Mesothelial cell of epicardium (in vitro differentiated cells): ENCODE data around the gene SPECC1L. TPM values are rescaled to one million over a fixed set of nuclear protein-coding genes. Genes with fewer than 3 reads are reported as not detected.

Source experiments
- DNase-seq, 2 experiments: peaks; one replicate each; pipeline ENCODE4 v3.0.0; 2021; ENCODE audit warnings: low spot score in 2 of 2; ENCODE audit not compliant: unreplicated experiment in 2 of 2
- H3K27ac Mint-ChIP-seq: 2 replicates; pipeline ENCODE4 v1.8.0; 2021; ENCODE audit warnings: mixed read lengths
- H3K27me3 Mint-ChIP-seq: 2 replicates; pipeline ENCODE4 v1.8.0; 2021; ENCODE audit warnings: low read depth, mixed read lengths
- H3K36me3 Mint-ChIP-seq: 2 replicates; pipeline ENCODE4 v1.8.0; 2021; ENCODE audit warnings: mixed read lengths
- H3K4me1 Mint-ChIP-seq: 2 replicates; pipeline ENCODE4 v1.8.0; 2021; ENCODE audit warnings: mixed read lengths
- H3K4me3 Mint-ChIP-seq: 2 replicates; pipeline ENCODE4 v1.8.0; 2021; ENCODE audit warnings: mild to moderate bottlenecking, moderate library complexity, mixed read lengths
- H3K9me3 Mint-ChIP-seq: 2 replicates; pipeline ENCODE4 v1.8.0; 2021; ENCODE audit warnings: mixed read lengths
- total RNA-seq: library from RNA; stranded (reverse); gene quantifications from 3 replicates; pipeline ENCODE4 v1.2.1, GENCODE V29; 2021
- TF ChIP-seq, protein P1 (sequence below): fragments of 200-600 bp; sonication (generic); IDR thresholded peaks from one replicate; pipeline ENCODE4 v1.5.0; 2021; ENCODE audit warnings: antibody characterized with exemption; ENCODE audit not compliant: unreplicated experiment

The SPECC1L gene
- total RNA-seq, 1 donor from 2014 or later, result 88.0 TPM

DNA sequence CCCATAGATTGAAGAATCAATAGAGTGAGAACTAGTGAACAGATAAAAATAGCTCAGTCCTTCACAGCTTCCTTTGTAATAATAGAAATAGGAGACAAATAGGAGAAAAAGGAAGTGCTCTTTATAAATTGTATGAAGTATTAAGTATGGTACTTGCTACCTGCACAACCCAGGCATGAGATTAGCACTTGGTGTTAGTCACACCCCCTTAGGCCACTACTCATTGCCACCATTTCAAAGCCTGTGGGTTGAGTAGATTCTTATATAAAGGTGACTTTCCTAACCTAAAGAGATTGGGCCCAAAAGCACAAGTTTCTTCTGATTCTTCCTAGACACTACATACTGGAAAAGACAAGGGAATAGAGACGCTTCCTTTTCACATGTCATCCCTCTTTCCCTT is 119.0 kb downstream of the SPECC1L start:
- Mint-ChIP-seq H3K27ac (no peak overlapping the region), H3K9me3 (no peaks in the 10 kb centered on the region), H3K36me3 (peaks cover 12% of the 10 kb centered on the region), H3K4me1 (peaks cover 43% of the 10 kb centered on the region), H3K27me3 (no peaks in the 10 kb centered on the region), H3K4me3 (no peak overlapping the region)
- TF ChIP-seq, protein P1, sequence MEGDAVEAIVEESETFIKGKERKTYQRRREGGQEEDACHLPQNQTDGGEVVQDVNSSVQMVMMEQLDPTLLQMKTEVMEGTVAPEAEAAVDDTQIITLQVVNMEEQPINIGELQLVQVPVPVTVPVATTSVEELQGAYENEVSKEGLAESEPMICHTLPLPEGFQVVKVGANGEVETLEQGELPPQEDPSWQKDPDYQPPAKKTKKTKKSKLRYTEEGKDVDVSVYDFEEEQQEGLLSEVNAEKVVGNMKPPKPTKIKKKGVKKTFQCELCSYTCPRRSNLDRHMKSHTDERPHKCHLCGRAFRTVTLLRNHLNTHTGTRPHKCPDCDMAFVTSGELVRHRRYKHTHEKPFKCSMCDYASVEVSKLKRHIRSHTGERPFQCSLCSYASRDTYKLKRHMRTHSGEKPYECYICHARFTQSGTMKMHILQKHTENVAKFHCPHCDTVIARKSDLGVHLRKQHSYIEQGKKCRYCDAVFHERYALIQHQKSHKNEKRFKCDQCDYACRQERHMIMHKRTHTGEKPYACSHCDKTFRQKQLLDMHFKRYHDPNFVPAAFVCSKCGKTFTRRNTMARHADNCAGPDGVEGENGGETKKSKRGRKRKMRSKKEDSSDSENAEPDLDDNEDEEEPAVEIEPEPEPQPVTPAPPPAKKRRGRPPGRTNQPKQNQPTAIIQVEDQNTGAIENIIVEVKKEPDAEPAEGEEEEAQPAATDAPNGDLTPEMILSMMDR, result no peak
- no peak for DNase-seq

DNA sequence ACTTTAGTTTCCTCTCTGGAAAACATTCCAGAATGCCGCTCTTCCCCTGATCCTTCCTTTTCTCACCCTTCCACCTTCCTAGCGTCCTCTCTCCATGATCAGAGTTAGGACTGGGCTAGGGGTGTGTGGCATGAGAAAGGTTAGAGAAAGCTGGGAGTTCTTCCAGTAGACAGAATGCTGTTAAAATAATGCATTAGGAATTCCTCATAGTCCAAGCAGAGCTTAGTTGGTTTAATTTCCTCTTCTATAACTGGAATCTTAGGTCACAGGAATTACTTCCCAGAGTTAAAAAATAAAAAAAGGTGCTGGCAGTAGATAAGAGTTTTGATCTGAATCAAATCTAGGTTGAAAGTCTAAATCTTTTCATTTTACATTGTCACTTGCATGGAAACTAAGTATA is 119.5 kb downstream of the SPECC1L start:
- TF ChIP-seq, protein P1, result no peak
- DNase-seq, result no peak
- peaks cover 13% of the 10 kb centered on the region for H3K36me3 Mint-ChIP-seq
- H3K4me1 Mint-ChIP-seq, result peaks cover 43% of the 10 kb centered on the region
- peak overlapping the region; percentile 71 for H3K27ac Mint-ChIP-seq
- no peaks in the 10 kb centered on the region for H3K9me3 Mint-ChIP-seq
- no peaks in the 10 kb centered on the region for H3K27me3 Mint-ChIP-seq
- H3K4me3 Mint-ChIP-seq, result no peak overlapping the region

DNA sequence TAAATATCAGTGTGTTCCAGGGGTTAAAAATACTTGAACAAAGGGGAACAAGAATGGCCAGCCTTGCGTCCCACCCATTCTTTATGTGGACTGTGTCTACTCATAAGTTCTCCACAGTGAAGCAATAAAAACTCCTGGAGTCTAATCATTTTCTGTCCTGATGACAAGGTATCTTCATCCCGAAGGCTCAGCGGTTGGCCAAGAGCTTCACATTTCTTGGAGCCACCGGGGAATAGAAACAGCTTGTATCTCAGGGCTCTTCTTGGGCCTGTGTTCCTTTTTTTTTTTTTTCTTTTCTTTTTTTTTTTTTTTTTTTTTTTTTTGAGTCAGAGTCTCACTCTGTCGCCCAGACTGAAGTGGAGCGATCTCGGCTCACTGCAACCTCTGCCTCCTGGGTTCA is 119.9 kb downstream of the SPECC1L start:
- Mint-ChIP-seq H3K9me3 (no peaks in the 10 kb centered on the region), H3K4me1 (peaks cover 39% of the 10 kb centered on the region)

GRCh38 chr22:24391836-24392217 is 121.2 kb downstream of the SPECC1L start:
- Mint-ChIP-seq H3K9me3 (no peaks in the 10 kb centered on the region), H3K27ac (peak overlapping the region; percentile 83), H3K27me3 (no peaks in the 10 kb centered on the region), H3K36me3 (peaks cover 22% of the 10 kb centered on the region), H3K4me1 (peaks cover 36% of the 10 kb centered on the region), H3K4me3 (no peak overlapping the region)
- TF ChIP-seq, protein P1, result no peak
- DNase-seq, result no peak

More for the DNA sequence above, 119.9 kb downstream of the SPECC1L start:
- H3K27me3 Mint-ChIP-seq, result no peaks in the 10 kb centered on the region
- TF ChIP-seq, protein P1, result no peak
- H3K4me3 Mint-ChIP-seq, result no peak overlapping the region
- H3K27ac Mint-ChIP-seq, result peak overlapping the region; percentile 71
- DNase-seq, result no peak
- peaks cover 15% of the 10 kb centered on the region for H3K36me3 Mint-ChIP-seq

DNA sequence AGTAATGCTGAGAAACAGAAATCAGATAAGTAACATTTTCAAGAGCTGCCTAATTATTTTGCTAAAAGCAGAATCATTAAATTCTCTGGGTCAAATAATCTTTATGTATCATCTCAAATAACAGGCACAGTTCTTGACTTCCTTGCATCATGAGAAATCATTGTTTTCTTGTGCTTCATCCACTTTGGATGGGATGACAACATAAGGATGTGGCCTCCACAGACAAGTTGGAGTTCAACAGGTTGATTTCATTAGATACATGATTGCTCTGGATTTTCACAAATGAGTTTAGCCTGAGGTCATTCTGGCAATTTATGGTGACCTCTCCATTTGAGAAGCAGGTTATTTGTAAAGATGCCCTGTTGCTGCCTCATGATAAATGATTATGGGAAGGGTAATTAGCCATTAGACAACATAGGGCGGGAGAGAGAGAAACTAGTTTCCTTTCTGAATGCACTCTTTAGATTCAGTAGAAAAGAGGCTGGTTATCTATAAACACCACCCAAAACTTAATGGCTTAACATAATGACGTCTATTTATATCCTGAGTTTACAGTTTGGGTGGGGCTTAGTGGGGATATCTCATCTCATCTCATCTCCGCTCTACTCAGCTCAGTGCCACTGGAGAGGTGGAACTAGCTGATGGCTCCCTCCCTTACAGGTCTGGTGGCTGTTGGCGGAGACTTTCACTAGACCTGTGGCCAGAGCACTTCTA is 121.7 kb downstream of the SPECC1L start:
- H3K27ac Mint-ChIP-seq, result peak overlapping the region; percentile 83
- no peaks in the 10 kb centered on the region for H3K27me3 Mint-ChIP-seq
- TF ChIP-seq, protein P1, result no peak
- no peaks in the 10 kb centered on the region for H3K9me3 Mint-ChIP-seq
- no peak for DNase-seq
- H3K4me3 Mint-ChIP-seq, result no peak overlapping the region
- H3K4me1 Mint-ChIP-seq, result peaks cover 36% of the 10 kb centered on the region
- H3K36me3 Mint-ChIP-seq, result peaks cover 19% of the 10 kb centered on the region
